ENCODE data around the gene BANF1.

GRCh38 chr11:66035653-66036333 is 33.5 kb downstream of the BANF1 start:
- TF ChIP-seq, protein P1, sequence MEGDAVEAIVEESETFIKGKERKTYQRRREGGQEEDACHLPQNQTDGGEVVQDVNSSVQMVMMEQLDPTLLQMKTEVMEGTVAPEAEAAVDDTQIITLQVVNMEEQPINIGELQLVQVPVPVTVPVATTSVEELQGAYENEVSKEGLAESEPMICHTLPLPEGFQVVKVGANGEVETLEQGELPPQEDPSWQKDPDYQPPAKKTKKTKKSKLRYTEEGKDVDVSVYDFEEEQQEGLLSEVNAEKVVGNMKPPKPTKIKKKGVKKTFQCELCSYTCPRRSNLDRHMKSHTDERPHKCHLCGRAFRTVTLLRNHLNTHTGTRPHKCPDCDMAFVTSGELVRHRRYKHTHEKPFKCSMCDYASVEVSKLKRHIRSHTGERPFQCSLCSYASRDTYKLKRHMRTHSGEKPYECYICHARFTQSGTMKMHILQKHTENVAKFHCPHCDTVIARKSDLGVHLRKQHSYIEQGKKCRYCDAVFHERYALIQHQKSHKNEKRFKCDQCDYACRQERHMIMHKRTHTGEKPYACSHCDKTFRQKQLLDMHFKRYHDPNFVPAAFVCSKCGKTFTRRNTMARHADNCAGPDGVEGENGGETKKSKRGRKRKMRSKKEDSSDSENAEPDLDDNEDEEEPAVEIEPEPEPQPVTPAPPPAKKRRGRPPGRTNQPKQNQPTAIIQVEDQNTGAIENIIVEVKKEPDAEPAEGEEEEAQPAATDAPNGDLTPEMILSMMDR (IDR thresholded peaks at IDR 0.05) = no peak
- TF ChIP-seq POLR2A (IDR thresholded peaks at IDR 0.05) = no peak
